HG03045 (cell line): Measurements from ENCODE around the gene LRRN2.
"Not testable (repeated sequence)": the region's sequence is repeated elsewhere in the genome, so short reads cannot be mapped to it uniquely, and the experiment has no call there.

Source experiments
- ATAC-seq: cut with Tn5 transposase; IDR thresholded peaks from one replicate; pipeline ENCODE4 v1.9.1; 2021; ENCODE audit warnings: mild to moderate bottlenecking, moderate library complexity; ENCODE audit not compliant: unreplicated experiment

Gene LRRN2

DNA sequence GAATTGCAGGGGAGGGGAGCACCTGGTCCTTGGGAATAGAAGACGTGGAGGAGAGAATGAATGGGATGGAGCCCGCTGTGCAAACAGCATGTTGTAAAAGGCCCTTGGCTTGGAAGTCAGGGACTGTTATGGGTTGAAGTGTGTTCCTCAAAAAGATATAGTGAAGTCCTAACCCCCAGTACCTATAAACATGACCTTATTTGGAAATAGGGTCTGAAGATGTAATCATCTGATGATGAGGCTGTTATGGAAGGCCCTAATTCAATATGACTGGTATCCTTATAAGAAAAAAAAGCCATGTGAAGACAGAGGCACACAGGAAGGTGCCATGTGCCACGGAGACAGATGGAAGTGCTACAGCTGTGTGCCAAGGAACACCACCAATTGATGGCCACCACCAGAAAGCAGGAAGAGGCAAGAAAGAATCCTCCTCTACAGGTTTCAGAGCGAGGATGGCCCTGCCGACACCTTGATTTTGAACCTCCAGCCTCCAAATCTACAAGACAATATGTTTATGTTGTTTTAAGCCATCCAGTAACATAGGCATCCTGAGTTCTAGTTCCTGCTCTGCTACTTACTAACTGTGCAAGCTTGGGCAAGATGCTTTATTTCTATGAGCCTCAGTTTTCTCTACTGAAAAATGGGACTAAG lies 51.2 kb downstream of the LRRN2 start:
- ATAC-seq, result no peak

DNA sequence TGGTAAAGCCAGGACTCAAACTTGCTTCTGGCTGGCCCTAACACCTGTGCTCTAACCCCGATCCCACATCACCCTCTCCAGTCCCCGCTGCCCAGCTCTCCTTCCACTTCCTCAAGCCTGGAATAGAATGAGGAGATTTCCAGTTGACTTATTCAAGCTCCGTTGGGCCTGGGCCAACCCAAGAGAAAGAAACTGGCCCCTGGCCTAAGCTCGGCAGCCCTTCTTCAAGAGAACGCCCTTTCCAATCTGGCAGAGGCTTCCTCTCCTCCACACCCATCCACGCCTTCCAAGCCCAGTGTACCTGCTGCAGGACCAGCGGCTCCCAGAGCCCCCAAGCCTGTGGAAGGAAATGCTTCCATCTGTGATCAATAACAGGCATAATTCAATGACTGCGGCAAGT lies 51.9 kb downstream of the LRRN2 start:
- no peak for ATAC-seq

DNA sequence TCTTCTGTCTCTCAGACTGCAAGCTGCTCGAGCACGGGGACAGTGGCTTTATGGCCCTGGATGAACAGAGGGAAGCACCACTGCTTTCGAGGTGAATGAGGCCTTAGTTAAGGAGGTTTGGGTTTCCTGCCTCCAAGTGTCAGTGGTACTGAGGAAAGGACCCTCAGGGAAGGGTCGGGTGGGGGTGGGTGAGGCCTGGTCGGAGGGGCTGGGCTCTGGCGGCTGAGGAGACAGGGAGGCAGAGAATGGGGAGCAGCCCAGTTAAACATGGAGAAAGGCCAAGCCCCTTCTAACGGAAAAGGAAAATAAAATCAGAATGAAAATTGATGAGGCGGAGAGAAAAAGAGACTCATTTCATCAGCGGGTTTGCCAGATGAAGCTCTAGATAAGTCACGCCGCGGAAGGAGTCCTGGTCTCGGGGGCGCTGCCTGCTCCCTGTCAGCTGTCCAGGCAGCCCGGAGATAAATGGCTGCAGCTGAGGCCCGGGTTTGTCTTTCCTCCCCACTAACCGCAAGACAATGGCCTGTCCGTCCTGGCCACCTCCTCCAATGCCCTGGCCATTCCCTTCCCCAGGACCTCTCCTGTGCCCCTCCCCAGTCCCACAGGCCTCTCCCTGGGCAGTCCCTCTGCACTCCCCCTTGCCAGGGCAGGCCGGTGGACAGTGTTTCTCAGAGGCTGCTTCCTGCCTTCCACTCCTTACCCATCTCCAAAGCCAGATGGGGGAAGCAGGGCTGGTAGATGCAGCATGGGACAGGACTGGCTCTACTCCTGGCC lies 55.2 kb downstream of the LRRN2 start:
- no peak for ATAC-seq

DNA sequence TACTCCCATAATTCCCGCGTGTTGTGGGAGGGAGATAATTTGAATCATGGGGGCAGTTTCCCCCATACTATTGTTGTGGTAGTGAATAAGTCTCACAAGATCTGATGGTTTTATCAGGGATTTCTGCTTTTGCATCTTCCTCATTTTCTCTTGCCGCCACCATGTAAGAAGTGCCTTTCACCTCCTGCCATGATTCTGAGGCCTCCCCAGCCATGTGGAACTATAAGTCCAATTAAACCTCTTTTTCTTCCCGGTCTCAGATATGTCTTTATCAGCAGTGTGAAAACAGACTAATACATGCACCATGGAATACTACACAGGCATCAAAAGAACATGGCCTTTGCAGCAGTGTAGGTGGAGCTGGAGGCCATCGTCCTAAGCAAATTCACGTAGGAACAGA lies 56.1 kb downstream of the LRRN2 start:
- ATAC-seq, result not testable (repeated sequence)

DNA sequence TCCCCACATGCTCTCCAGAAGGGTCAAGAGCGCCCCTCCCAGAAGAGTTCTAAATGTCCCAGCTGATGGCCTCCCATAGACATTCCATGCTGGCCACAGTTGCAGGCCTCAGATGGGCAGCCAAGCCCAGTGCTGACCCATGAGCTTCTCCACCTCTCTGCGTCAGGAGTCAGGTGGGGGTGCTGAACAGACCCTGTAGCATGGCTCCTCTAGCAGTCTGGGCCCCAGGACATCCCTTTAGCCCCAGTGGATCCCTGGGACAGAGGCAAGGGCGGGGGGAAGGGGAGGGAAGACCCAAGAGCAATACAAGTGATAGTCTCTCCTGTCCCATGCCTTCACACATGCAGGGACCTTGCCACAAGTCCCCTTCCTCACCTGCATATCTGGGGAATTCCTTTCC lies 56.7 kb downstream of the LRRN2 start:
- no peak for ATAC-seq

DNA sequence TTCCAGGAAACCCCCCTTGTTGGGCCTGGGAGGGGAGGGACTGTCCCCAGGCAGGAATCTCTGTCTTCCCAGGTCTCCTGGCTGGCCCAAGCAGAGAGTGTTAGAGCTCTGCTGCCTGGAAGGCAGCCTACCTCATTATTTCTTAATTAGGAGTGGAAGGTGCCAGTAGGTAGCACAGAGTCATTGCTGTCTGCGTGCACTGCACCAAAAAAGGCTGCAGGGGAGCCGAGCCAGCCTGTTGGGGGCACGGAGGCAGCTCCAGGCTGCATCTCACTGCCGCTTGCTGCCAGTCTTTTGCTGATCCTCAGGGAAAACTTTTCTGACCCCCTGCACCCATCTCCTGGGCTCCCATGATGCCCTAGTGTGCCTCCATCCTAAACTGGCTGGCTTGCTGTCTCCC lies 58.1 kb downstream of the LRRN2 start:
- no peak for ATAC-seq

DNA sequence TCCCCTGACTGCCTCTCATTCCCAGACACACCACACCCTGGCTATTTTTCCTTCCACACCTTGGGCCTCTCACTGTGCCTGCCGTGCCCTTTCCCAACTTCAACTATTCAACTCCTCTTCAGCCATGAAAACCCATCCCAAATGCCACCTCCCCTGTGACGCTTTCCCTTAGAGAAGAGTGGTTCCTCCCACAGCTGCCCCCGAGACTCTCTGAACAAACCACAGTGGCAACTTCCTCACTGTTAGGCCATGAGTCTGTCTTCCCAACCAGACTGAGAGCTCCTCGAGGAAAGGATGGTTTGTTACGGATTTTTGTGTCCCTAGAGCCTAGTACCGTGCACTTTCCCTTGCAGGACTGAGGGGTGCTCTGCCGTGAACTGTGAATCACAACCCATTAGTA lies 59.2 kb downstream of the LRRN2 start:
- ATAC-seq, result no peak

DNA sequence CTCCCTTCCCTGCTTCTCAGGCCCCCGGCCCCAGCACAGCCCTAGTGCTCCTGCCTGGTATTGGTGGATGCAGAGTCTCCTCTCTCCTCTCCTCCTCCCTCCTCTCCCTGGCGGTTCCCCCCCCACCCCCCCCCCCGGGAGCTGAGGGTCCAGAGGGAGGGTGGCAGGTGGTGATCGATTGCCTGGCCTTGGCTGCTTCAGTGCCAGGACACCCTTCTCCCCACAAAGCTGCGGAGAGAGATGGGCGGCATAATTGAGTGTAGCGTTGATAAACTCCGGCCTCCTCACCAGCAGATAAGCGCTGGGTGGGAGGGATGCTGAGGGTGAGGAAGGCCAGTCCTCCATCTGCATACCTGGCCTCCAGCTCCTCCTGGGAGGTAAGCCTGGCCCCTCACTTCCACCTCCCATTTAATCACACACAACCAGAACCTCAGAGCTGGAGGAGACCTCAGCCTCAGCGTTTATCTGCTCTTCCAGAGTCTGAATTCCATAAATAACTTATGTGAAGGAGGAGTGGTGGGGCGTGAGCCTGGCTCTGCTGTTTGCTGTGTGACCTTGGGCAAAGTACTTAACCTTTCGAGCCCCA lies 60.8 kb downstream of the LRRN2 start:
- no peak for ATAC-seq

DNA sequence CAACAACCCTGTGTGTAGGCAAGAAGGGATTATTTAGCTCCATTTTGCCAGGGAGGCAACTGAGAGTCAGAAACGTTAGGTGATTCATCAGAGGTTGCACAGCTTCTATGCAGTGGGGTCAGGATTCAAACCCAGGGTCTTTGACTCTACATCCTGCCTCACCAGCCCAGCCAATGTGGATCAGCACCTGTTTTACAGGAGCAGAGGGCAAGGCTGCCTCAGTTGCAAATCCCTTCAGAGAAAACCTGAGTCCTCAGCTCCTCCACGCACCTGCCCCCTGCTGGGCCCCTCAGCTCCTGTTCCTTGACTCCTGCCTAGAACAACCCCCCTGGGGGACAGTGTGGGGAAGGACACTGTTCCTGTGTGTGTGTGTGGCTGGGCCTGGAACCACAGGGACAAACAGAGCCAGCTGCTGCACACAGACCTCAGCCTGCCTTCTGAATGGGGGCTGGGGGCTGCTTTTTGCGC lies 61.6 kb downstream of the LRRN2 start:
- no peak for ATAC-seq

DNA sequence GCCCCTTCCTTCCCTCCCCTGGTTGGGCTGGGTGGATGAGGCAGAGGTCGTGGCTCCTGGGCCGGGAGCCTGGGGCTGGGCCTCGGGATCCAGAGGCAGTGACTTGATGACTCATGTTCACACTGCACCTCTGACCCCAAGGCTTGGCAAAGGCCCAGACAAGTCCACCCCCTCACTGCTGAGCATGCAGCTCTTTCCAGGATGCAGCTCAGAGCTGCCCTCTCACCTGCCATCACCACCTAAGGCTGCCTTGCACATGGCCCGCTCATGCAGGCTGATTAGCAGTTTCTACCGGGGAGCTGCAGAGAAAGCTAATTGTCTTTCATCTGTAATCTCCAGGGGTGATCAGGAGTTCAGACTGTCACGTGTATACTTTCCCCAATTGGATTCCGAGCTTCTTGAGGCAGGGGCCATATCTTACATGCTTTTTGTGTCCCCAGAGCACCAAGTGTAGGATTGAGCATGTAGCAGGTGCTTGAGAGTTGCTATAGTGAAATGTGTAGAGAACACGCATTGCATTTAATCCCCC lies 62.1 kb downstream of the LRRN2 start:
- ATAC-seq, result no peak

DNA sequence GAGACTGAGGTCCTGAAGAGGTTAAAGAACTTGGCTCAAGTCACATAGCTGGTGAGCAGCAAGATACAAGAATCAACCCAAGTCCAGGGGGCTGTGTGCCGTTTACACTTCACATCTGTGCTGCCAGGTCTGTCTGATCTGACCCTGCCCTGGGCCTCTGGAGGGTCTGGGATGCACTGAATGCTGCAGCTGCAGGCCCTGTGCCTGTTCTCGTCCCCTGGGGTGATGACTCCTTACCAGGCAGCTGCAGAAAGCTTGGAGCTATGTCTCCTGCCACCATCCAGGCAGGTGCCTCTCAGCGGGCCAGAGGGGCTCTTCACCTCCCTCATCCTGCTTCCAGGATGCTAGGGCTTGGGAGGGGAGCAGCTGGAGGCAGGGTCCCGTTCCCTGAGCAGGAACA lies 63.5 kb downstream of the LRRN2 start:
- no peak for ATAC-seq

DNA sequence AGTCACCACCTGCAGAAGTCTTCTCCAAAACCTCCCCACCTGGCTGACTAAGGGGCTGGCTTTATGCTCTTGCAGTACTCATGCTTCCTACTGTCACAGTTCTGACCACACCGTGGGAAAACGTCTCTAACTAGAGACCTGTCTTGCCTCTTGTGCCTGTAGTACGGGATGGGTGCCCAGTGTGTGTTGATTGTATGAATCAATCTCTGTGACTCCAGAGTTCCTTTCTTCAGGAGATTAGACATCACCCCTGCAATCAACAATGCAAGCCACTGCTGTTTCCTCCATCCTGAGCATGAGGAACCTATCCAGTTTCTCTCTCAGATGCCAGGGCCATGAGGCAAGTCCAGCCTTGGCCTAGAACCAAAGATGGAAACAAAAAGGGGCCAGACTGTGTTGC lies 64.1 kb downstream of the LRRN2 start:
- no peak for ATAC-seq

DNA sequence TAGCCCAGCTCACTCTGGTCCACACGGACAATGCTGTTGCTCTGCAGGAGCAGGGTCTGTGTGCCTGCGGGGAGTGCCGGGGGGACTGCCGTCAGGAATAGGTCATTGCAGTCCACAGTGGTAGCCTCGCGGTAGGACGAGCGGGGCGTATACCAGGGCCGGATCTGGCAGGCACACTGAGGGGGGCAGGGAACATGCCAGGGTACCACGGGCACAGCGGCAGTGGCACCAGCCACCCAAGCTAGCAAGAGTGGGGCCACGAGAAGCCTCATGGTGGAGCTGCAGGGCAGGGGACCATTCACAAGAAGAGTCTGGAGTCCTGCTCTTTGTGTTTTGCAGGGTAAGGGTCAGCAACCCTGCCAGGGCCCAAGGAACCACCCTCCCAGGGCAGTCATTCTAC lies 65.8 kb downstream of the LRRN2 start:
- ATAC-seq, result no peak

DNA sequence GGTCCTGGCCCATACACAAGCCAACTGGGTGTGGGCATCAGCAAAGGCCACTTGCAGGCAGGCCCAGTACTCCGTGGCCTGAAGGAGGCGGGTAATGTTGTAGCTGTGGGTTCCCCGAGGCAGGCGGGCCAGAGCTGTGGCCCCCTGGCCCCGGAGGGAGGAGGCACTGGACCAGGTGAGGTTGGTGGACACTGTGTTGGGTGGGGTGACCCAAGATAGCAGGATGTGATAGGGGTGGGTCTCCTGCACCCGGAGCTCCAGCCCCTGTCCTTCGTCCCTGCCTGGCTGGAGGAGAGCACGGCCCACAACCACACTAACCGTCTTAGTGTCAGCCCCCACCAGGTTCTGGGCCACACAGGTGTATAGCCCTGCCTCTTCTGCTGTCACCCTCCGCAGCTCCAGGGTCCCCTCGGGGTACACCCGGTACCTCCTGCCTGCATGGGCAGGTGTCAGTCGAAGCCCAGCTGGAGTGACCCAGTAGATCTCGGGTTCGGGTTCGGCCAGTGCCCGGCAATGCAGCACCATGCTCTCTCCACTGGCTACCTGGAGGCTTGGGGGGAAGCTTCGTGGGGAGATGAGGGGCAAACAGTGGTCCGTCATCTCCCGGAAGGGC lies 67.3 kb downstream of the LRRN2 start:
- no peak for ATAC-seq

DNA sequence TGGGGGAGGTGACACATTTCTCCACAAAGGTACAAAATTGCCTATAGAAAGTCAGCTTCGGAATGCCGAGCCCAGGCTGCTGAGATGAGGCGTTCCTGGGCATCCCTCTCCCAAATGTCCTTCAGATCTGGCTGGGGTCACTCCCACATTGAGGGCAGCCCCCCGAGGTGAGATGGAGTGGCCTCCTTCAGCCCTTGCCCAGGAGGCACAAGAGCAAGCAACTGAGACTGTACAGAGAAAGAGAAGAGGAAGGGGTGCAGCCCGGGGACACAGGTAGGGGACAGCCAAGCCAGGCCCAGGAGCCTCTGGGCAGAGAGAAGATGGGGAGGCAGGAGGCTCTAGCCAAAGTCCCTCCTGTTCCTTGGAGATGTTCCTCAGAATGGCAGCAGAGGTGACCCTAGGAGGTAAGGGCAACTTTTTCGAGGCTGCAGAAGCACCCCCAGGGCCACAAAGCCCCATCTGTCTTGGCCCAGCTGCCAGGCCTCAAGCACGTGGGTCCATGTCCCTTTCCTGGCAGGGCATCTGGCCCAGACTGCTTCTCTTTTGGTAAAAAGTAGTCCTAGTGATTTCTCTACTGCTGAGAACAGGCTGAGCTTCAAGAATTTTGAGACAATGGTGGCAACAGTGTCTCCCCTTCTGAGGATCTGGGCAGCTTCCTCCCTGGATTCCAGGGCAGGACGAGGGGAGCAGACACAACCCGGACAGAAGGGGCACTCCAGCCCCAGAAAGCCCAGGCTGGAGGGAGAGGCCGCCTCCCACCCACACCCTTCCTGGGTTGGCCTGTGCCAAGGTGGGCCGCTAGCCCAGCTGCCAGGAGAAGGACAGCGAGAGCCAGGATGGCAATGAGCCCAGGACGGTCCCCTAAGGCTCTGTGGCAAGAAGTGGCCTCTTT lies 68.0 kb downstream of the LRRN2 start:
- ATAC-seq, result no peak

DNA sequence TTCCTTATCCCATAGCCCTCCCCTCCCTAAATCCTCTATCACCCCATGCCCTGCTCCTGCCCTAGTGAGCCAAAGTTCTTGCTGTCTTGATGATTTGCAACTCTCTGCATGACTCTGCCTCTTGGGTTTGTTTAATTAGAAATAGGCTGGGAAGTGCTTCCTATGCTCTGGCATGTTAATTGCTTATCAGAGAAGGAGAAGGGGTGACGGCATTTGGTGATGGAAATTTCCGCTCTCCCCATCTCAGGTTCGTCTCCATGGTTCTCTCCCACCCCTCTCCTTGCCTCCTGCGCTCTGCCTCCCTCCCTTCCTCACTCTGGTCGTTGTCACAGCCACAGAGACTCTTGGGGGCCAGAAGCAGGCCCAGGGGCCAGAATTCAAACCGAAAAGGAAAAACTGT lies 68.9 kb downstream of the LRRN2 start:
- no peak for ATAC-seq

DNA sequence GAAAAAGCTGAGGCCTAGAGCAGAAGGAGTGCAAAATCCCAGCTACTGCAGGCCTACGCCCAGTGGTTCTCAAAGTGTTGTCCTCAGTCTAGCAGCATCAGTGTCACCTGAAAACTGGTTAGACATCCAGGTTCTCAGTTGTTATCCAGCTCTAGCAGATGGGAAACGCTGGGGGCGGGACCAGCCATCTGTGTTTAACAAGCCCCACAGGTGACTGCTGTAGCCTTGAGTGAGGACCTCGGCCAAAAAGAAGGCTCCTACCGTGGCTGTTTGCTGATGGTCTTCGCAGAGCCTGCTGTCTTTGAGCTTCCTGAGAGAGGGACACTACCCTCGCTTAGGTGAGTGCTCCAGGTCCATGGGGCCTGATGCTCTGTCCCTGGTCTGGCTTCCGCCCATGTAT lies 69.7 kb downstream of the LRRN2 start:
- ATAC-seq, result no peak

DNA sequence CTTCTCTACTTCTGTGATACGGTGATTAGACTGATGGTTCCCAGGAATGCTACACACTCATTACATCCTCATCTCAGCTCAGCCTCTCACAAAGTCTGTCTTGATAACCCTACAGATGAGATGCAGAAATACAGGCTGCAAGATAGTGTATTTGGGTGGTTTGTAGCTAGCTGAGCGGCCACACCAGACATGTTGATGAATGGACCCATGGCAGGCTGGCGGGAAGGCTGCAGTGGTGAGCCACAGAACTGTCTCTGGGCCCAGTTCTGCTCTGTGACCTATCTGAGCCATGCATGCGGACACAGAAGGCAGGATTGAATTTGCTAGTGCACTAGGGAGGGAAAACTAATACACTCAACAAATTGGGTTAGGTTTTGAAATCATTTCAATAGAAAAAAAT lies 71.9 kb downstream of the LRRN2 start:
- no peak for ATAC-seq

DNA sequence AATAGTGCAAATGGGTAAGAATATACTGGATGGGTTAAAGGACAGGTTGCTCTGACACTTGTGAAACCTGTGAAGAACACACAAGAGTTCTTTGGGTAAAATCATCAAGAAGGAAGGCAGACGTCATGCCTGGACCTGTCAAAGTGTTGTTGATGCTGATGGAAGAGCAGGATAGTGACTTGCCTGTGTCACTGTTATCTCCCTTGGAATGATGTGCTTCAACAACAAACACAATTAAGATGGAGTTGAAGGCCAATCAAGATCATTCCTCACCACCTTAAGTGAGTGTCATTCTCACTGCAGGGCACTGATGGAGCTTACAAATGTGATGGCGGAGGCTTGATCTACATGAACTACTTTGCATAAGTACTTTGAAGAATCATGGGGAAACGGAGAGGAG lies 73.2 kb downstream of the LRRN2 start:
- ATAC-seq, result no peak

DNA sequence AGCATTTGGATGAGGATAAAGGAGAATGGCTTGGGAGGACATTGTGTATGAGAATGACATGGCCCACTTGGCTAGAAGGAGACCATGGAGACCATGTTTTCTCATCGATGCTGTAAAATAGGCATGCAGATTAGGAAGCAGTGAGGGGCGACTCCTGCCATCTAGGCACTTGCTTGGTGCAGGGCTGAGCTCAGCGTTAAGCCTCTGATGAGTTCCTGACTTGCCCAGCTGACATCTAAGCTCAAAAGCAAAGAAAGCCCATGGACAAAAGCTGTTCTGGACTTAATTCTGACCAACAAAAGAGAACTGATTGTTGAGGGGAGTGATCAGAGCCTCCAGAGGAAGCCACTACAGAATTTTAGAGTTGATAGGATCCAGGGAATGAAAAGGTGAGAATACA lies 74.5 kb downstream of the LRRN2 start:
- no peak for ATAC-seq

DNA sequence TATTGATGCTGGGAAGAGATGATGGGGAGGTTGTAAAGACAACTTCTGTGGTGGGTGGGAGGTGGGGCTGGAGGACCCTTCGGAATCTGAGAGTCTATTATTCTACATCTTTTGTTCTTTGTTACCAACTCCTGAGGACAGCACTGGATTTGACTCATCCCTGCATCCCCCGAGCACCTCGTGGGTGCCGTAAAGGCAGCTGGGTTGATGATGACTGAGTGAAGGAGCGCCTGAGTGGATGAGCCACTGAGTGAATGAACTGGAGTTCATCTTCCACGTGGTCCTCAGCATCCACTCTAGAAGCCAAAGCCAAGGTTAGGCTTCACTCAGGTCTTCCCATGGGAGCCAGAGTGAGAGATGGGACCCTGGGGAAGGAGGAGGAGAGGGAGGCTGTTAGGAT lies 77.6 kb downstream of the LRRN2 start:
- ATAC-seq, result no peak
